ENCODE results near the gene HDAC4. TPM values are rescaled to one million over a fixed set of nuclear protein-coding genes. Genes with fewer than 3 reads are reported as not detected.

HDAC4 gene
- total and polyA plus RNA-seq, 2 experiments from 2014 or later: 8.1 to 41.8 TPM

DNA sequence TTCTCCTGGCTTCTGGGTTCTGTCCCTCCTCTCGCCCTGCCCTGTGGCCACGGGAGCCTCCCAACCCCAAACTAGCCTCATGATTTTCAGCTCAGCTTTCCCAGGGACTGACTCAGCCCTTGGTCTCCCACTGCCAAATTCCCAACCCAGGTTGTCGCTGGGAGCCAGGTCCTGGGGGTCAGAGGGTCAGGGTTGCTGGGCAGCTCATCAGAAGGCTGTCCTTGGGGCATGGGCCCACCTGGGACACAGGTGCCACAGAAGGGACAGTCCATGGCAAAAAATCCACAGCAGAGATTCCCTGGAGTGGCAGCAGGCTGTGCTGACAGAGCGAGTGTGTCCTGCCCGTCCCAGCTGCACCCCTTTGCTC lies 372.6 kb downstream of the HDAC4 start (continued):
- TF ChIP-seq NANOG (IDR thresholded peaks at IDR 0.05; ENCODE audit: borderline replicate concordance) (no peak), ZNF331 (CRISPR knock-in tag; IDR thresholded peaks at IDR 0.05; ENCODE audit: low read depth) (no peak)

- Histone ChIP-seq H3K4me3 (no peak overlapping the region), H3K4me2 (no peak overlapping the region), H3K9me2 (ENCODE audit: insufficient read depth) (no peaks in the 10 kb centered on the region), H3K79me2 (replicated peaks; ENCODE audit: insufficient read depth) (no peaks in the 10 kb centered on the region), H3F3A (replicated peaks; ENCODE audit: low read depth) (no peaks in the 10 kb centered on the region), H3K27me3 (ENCODE audit: insufficient read depth) (no peaks in the 10 kb centered on the region), H2AFZ (no peak overlapping the region), H4K20me1 (replicated peaks; ENCODE audit: insufficient read depth) (no peaks in the 10 kb centered on the region), H3K4me1 (ENCODE audit: insufficient read depth) (no peaks in the 10 kb centered on the region), H3K36me3 (ENCODE audit: insufficient read depth) (no peaks in the 10 kb centered on the region), H3K27ac (ENCODE audit: low read depth) (no peak overlapping the region)
- TF ChIP-seq ZNF331 (CRISPR knock-in tag; IDR thresholded peaks at IDR 0.05; ENCODE audit: low read depth) (no peak), ZNF462 (CRISPR knock-in tag; IDR thresholded peaks at IDR 0.05) (no peak), JUNB (IDR thresholded peaks at IDR 0.05; ENCODE audit: unreplicated experiment) (no peak), ZNF114 (CRISPR knock-in tag; IDR thresholded peaks at IDR 0.05) (no peak), NANOG (IDR thresholded peaks at IDR 0.05; ENCODE audit: borderline replicate concordance) (no peak), STAT1 (IDR thresholded peaks at IDR 0.05; ENCODE audit: unreplicated experiment) (no peak)
- TF ChIP-seq, protein P1, sequence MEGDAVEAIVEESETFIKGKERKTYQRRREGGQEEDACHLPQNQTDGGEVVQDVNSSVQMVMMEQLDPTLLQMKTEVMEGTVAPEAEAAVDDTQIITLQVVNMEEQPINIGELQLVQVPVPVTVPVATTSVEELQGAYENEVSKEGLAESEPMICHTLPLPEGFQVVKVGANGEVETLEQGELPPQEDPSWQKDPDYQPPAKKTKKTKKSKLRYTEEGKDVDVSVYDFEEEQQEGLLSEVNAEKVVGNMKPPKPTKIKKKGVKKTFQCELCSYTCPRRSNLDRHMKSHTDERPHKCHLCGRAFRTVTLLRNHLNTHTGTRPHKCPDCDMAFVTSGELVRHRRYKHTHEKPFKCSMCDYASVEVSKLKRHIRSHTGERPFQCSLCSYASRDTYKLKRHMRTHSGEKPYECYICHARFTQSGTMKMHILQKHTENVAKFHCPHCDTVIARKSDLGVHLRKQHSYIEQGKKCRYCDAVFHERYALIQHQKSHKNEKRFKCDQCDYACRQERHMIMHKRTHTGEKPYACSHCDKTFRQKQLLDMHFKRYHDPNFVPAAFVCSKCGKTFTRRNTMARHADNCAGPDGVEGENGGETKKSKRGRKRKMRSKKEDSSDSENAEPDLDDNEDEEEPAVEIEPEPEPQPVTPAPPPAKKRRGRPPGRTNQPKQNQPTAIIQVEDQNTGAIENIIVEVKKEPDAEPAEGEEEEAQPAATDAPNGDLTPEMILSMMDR (conservative IDR thresholded peaks at IDR 0.05; ENCODE audit: low read depth in 2 of 2): no peak
- TF ChIP-seq, protein P2, sequence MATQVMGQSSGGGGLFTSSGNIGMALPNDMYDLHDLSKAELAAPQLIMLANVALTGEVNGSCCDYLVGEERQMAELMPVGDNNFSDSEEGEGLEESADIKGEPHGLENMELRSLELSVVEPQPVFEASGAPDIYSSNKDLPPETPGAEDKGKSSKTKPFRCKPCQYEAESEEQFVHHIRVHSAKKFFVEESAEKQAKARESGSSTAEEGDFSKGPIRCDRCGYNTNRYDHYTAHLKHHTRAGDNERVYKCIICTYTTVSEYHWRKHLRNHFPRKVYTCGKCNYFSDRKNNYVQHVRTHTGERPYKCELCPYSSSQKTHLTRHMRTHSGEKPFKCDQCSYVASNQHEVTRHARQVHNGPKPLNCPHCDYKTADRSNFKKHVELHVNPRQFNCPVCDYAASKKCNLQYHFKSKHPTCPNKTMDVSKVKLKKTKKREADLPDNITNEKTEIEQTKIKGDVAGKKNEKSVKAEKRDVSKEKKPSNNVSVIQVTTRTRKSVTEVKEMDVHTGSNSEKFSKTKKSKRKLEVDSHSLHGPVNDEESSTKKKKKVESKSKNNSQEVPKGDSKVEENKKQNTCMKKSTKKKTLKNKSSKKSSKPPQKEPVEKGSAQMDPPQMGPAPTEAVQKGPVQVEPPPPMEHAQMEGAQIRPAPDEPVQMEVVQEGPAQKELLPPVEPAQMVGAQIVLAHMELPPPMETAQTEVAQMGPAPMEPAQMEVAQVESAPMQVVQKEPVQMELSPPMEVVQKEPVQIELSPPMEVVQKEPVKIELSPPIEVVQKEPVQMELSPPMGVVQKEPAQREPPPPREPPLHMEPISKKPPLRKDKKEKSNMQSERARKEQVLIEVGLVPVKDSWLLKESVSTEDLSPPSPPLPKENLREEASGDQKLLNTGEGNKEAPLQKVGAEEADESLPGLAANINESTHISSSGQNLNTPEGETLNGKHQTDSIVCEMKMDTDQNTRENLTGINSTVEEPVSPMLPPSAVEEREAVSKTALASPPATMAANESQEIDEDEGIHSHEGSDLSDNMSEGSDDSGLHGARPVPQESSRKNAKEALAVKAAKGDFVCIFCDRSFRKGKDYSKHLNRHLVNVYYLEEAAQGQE (IDR thresholded peaks at IDR 0.05; ENCODE audit: unreplicated experiment): no peak
- Mint-ChIP-seq H3K4me1 (no peaks in the 10 kb centered on the region), H3K9me3 (no peaks in the 10 kb centered on the region), H3K36me3 (ENCODE audit: low read depth) (no peaks in the 10 kb centered on the region), H3K27ac (no peak overlapping the region), H3K4me3 (no peak overlapping the region), H3K27me3 (ENCODE audit: insufficient read depth, low read depth, poor library complexity) (no peaks in the 10 kb centered on the region)
- ATAC-seq (no peak), DNase-seq (ENCODE audit: low spot score) (no peak)
Measured at GRCh38 chr2:239027391-239028252, 373.2 kb downstream of the HDAC4 start.

All from GM23338 (cell line).